NB4 (cell line): ENCODE results near the gene IFNGR1.

Experiments used
- MYC ChIP-seq: IDR thresholded peaks from 2 replicates; pipeline ENCODE4 v1.6.1; 2011; ENCODE audit warnings: low read depth, low read length
- POLR2A ChIP-seq: IDR thresholded peaks from 2 replicates; pipeline ENCODE4 v1.6.1; 2011; ENCODE audit warnings: mild to moderate bottlenecking; ENCODE audit not compliant: insufficient read length; ENCODE audit errors: extremely low read depth
- TF ChIP-seq, protein P1 (sequence below): IDR thresholded peaks from one replicate; pipeline ENCODE4 v1.5.1; 2012; ENCODE audit warnings: low read depth, low read length
- TF ChIP-seq, protein P2 (sequence below): IDR thresholded peaks from 2 replicates; pipeline ENCODE4 v1.6.1; 2011; ENCODE audit warnings: low read depth, low read length

DNA sequence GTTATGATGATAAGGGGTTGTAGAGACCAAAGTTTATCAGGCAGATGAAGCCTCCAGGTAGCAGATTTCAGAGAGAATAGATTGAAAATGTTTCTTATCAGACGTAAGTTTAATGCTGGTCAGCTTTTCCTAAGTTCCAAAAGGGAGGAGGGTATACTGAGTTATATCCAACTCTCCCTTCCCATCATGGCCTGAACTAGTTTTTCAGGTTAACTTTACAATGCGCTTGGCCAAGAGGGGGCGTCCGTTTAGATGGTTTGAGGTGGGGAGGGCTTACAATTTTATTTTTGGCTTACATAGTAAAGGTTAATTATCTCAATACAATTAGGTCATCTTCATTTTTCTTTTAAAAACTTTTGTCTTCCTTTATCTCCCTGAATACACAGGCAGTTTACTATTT lies 26.4 kb downstream of the IFNGR1 start:
- TF ChIP-seq, protein P1, sequence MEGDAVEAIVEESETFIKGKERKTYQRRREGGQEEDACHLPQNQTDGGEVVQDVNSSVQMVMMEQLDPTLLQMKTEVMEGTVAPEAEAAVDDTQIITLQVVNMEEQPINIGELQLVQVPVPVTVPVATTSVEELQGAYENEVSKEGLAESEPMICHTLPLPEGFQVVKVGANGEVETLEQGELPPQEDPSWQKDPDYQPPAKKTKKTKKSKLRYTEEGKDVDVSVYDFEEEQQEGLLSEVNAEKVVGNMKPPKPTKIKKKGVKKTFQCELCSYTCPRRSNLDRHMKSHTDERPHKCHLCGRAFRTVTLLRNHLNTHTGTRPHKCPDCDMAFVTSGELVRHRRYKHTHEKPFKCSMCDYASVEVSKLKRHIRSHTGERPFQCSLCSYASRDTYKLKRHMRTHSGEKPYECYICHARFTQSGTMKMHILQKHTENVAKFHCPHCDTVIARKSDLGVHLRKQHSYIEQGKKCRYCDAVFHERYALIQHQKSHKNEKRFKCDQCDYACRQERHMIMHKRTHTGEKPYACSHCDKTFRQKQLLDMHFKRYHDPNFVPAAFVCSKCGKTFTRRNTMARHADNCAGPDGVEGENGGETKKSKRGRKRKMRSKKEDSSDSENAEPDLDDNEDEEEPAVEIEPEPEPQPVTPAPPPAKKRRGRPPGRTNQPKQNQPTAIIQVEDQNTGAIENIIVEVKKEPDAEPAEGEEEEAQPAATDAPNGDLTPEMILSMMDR, result no peak
- TF ChIP-seq POLR2A, result no peak
- TF ChIP-seq MYC, result no peak
- TF ChIP-seq, protein P2, sequence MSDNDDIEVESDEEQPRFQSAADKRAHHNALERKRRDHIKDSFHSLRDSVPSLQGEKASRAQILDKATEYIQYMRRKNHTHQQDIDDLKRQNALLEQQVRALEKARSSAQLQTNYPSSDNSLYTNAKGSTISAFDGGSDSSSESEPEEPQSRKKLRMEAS, result no peak
